GM23338 (cell line): ENCODE results near the gene DIPK2B. TPM values are rescaled to one million over a fixed set of nuclear protein-coding genes. Genes with fewer than 3 reads are reported as not detected.

ENCODE experiments used
- ATAC-seq: fragments of 200-7000 bp; cut with Tn5 transposase; 3 replicates; pipeline ENCODE4 v1.9.1; 2020
- DNase-seq: peaks from one replicate; pipeline ENCODE4 v3.0.0-alpha.2; 2015; ENCODE audit warnings: low spot score
- H2AFZ ChIP-seq: fragments of 200-600 bp; sonication (generic); 2 replicates; pipeline ENCODE4 v1.8.0; 2016; ENCODE audit warnings: antibody characterized with exemption, mild to moderate bottlenecking, moderate library complexity
- H3F3A ChIP-seq: fragments of 200-600 bp; sonication (generic); replicated peaks from 2 replicates; pipeline ENCODE4 v1.8.0; 2017; ENCODE audit warnings: antibody characterized with exemption, mixed run types, low read depth
- H3K27ac ChIP-seq: fragments of 200-600 bp; sonication (generic); 2 replicates; pipeline ENCODE4 v1.6.1; 2016; ENCODE audit warnings: low read depth
- H3K27me3 ChIP-seq: fragments of 200-600 bp; sonication (generic); 2 replicates; pipeline ENCODE4 v1.8.0; 2016; ENCODE audit warnings: mild to moderate bottlenecking, mixed run types, moderate library complexity; ENCODE audit not compliant: insufficient read depth
- H3K36me3 ChIP-seq: fragments of 200-600 bp; sonication (generic); 2 replicates; pipeline ENCODE4 v1.8.0; 2016; ENCODE audit warnings: mild to moderate bottlenecking; ENCODE audit not compliant: insufficient read depth
- H3K4me1 ChIP-seq: fragments of 200-600 bp; sonication (generic); 2 replicates; pipeline ENCODE4 v1.8.0; 2016; ENCODE audit warnings: mild to moderate bottlenecking, moderate library complexity; ENCODE audit not compliant: insufficient read depth
- H3K4me2 ChIP-seq: fragments of 200-600 bp; sonication (generic); 2 replicates; pipeline ENCODE4 v1.7.1; 2017; ENCODE audit warnings: mixed run types
- H3K4me3 ChIP-seq: fragments of 200-600 bp; sonication (generic); 2 replicates; pipeline ENCODE4 v1.6.1; 2016; ENCODE audit warnings: mixed run types
- H3K79me2 ChIP-seq: fragments of 200-600 bp; sonication (generic); replicated peaks from 2 replicates; pipeline ENCODE4 v1.8.0; 2017; ENCODE audit warnings: mild to moderate bottlenecking; ENCODE audit not compliant: insufficient read depth
- H3K9me2 ChIP-seq: fragments of 200-600 bp; sonication (generic); 2 replicates; pipeline ENCODE4 v1.8.0; 2017; ENCODE audit not compliant: insufficient read depth
- H4K20me1 ChIP-seq: fragments of 200-600 bp; sonication (generic); replicated peaks from 2 replicates; pipeline ENCODE4 v1.8.0; 2017; ENCODE audit warnings: mild to moderate bottlenecking; ENCODE audit not compliant: insufficient read depth
- H3K27ac Mint-ChIP-seq: 2 replicates; pipeline ENCODE4 v1.8.0; 2020; ENCODE audit warnings: inconsistent platforms, mild to moderate bottlenecking, moderate library complexity, mixed read lengths
- H3K27me3 Mint-ChIP-seq: 3 replicates; pipeline ENCODE4 v1.8.0; 2022; ENCODE audit warnings: low read depth, mild to moderate bottlenecking, moderate library complexity, mixed read lengths, inconsistent platforms; ENCODE audit not compliant: insufficient read depth, poor library complexity
- H3K36me3 Mint-ChIP-seq: 3 replicates; pipeline ENCODE4 v1.8.0; 2021; ENCODE audit warnings: low read depth, mild to moderate bottlenecking, inconsistent platforms, moderate library complexity, mixed read lengths
- H3K4me1 Mint-ChIP-seq: 3 replicates; pipeline ENCODE4 v1.8.0; 2020; ENCODE audit warnings: mild to moderate bottlenecking, inconsistent platforms, mixed read lengths
- H3K4me3 Mint-ChIP-seq: 3 replicates; pipeline ENCODE4 v1.8.0; 2021; ENCODE audit warnings: moderate library complexity, mild to moderate bottlenecking, inconsistent platforms, mixed read lengths
- H3K9me3 Mint-ChIP-seq: 3 replicates; pipeline ENCODE4 v1.8.0; 2020; ENCODE audit warnings: moderate library complexity, mild to moderate bottlenecking, inconsistent platforms, mixed read lengths
- ETS1 ChIP-seq: IDR thresholded peaks from 2 replicates; pipeline ENCODE4 v1.6.1; 2016; ENCODE audit warnings: antibody characterized with exemption
- EZH2 ChIP-seq: fragments of 200-600 bp; sonication (generic); IDR thresholded peaks from one replicate; pipeline ENCODE4 v1.8.0; 2017; ENCODE audit warnings: antibody characterized with exemption, mild to moderate bottlenecking, low read depth; ENCODE audit not compliant: unreplicated experiment
- EZH2phosphoT487 ChIP-seq: fragments of 200-600 bp; sonication (generic); IDR thresholded peaks from one replicate; pipeline ENCODE4 v1.8.1; 2018; ENCODE audit warnings: antibody characterized with exemption; ENCODE audit not compliant: unreplicated experiment
- JUNB ChIP-seq: IDR thresholded peaks from one replicate; pipeline ENCODE4 v1.6.1; 2016; ENCODE audit warnings: antibody characterized with exemption; ENCODE audit not compliant: unreplicated experiment
- NANOG ChIP-seq: IDR thresholded peaks from 2 replicates; pipeline ENCODE4 v1.6.1; 2016; ENCODE audit warnings: antibody characterized with exemption, borderline replicate concordance
- STAT1 ChIP-seq: IDR thresholded peaks from one replicate; pipeline ENCODE4 v1.6.1; 2016; ENCODE audit warnings: antibody characterized with exemption; ENCODE audit not compliant: unreplicated experiment
- ZNF114 ChIP-seq: fragments of 250-450 bp; sonication (Bioruptor Pico); IDR thresholded peaks from 2 replicates; pipeline ENCODE4 v1.5.0; 2020; ENCODE audit warnings: mild to moderate bottlenecking, moderate library complexity
- polyA plus RNA-seq: library from polyadenylated mRNA; unstranded; fragments of >200 nt; fragmentation: Nextera tagmentation; extraction: Ambion mirVana; gene quantifications from 2 replicates; pipeline ENCODE4 v1.2.1, GENCODE V29; 2016
- total RNA-seq: library from RNA; depleted of rRNA; stranded (reverse); fragments of >200 nt; shearing (Covaris generic); gene quantifications from 2 replicates; pipeline ENCODE4 v1.2.3, GENCODE V29; 2014
- TF ChIP-seq, protein P1 (sequence below): IDR thresholded peaks from one replicate; pipeline ENCODE4 v1.6.1; 2018; ENCODE audit warnings: antibody characterized with exemption; ENCODE audit not compliant: unreplicated experiment
- TF ChIP-seq, protein P2 (sequence below), 2 experiments: fragments of 200-600 bp in 1 of 2; sonication (generic) in 1 of 2; conservative IDR thresholded peaks; 2 replicates each; pipeline versions ENCODE4 v1.5.1 to v1.6.1; 2016 to 2017; ENCODE audit warnings: antibody characterized with exemption in 2 of 2, low read depth in 2 of 2, mild to moderate bottlenecking in 2 of 2, moderate library complexity in 1 of 2

The DIPK2B gene
- total and polyA plus RNA-seq, 2 experiments from 2014 or later = not detected

- H3K4me2 ChIP-seq = no peak overlapping the region
- H3K27me3 ChIP-seq = no peaks in the 10 kb centered on the region
- no peak overlapping the region for H3K4me3 ChIP-seq
- no peaks in the 10 kb centered on the region for H3K4me1 ChIP-seq
- DNase-seq (peak; percentile 1), ATAC-seq (no peak)
- no peak overlapping the region for H3K27ac Mint-ChIP-seq
- TF ChIP-seq, protein P1, sequence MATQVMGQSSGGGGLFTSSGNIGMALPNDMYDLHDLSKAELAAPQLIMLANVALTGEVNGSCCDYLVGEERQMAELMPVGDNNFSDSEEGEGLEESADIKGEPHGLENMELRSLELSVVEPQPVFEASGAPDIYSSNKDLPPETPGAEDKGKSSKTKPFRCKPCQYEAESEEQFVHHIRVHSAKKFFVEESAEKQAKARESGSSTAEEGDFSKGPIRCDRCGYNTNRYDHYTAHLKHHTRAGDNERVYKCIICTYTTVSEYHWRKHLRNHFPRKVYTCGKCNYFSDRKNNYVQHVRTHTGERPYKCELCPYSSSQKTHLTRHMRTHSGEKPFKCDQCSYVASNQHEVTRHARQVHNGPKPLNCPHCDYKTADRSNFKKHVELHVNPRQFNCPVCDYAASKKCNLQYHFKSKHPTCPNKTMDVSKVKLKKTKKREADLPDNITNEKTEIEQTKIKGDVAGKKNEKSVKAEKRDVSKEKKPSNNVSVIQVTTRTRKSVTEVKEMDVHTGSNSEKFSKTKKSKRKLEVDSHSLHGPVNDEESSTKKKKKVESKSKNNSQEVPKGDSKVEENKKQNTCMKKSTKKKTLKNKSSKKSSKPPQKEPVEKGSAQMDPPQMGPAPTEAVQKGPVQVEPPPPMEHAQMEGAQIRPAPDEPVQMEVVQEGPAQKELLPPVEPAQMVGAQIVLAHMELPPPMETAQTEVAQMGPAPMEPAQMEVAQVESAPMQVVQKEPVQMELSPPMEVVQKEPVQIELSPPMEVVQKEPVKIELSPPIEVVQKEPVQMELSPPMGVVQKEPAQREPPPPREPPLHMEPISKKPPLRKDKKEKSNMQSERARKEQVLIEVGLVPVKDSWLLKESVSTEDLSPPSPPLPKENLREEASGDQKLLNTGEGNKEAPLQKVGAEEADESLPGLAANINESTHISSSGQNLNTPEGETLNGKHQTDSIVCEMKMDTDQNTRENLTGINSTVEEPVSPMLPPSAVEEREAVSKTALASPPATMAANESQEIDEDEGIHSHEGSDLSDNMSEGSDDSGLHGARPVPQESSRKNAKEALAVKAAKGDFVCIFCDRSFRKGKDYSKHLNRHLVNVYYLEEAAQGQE = no peak
- TF ChIP-seq, protein P2, sequence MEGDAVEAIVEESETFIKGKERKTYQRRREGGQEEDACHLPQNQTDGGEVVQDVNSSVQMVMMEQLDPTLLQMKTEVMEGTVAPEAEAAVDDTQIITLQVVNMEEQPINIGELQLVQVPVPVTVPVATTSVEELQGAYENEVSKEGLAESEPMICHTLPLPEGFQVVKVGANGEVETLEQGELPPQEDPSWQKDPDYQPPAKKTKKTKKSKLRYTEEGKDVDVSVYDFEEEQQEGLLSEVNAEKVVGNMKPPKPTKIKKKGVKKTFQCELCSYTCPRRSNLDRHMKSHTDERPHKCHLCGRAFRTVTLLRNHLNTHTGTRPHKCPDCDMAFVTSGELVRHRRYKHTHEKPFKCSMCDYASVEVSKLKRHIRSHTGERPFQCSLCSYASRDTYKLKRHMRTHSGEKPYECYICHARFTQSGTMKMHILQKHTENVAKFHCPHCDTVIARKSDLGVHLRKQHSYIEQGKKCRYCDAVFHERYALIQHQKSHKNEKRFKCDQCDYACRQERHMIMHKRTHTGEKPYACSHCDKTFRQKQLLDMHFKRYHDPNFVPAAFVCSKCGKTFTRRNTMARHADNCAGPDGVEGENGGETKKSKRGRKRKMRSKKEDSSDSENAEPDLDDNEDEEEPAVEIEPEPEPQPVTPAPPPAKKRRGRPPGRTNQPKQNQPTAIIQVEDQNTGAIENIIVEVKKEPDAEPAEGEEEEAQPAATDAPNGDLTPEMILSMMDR (conservative IDR thresholded peaks at IDR 0.05; ENCODE audit: low read depth in 2 of 2) = peak; percentile 39 to 43; a peak in 3 of 4 replicates
- H3K4me1 Mint-ChIP-seq = no peaks in the 10 kb centered on the region
- H3F3A ChIP-seq = no peaks in the 10 kb centered on the region
- H3K36me3 ChIP-seq = no peaks in the 10 kb centered on the region
- H4K20me1 ChIP-seq = no peaks in the 10 kb centered on the region
- no peak overlapping the region for H3K27ac ChIP-seq
- peaks cover 10% of the 10 kb centered on the region for H3K9me3 Mint-ChIP-seq
- no peak overlapping the region for H3K4me3 Mint-ChIP-seq
- H2AFZ ChIP-seq = no peak overlapping the region
- no peaks in the 10 kb centered on the region for H3K79me2 ChIP-seq
- no peaks in the 10 kb centered on the region for H3K9me2 ChIP-seq
- peaks cover 3% of the 10 kb centered on the region; the same call in 2 of the 3 replicates for H3K36me3 Mint-ChIP-seq
- H3K27me3 Mint-ChIP-seq = no peaks in the 10 kb centered on the region
These were observed 7.6 kb upstream of the DIPK2B start for GRCh38 chrX:45208121-45208856.

- H3K27ac ChIP-seq = no peak overlapping the region
- no peak for ATAC-seq
- H3K36me3 Mint-ChIP-seq = peaks cover 3% of the 10 kb centered on the region; the same call in 2 of the 3 replicates
- peaks cover 8% of the 10 kb centered on the region for H3K4me1 Mint-ChIP-seq
- H3K27ac Mint-ChIP-seq = no peak overlapping the region
- H3K9me2 ChIP-seq = no peaks in the 10 kb centered on the region
- no peak overlapping the region for H3K4me2 ChIP-seq
- no peaks in the 10 kb centered on the region for H3K79me2 ChIP-seq
- DNase-seq = no peak
- no peaks in the 10 kb centered on the region for H4K20me1 ChIP-seq
- H3K4me1 ChIP-seq = no peaks in the 10 kb centered on the region
- H3K4me3 ChIP-seq = no peak overlapping the region
- no peaks in the 10 kb centered on the region for H3K27me3 ChIP-seq
- no peaks in the 10 kb centered on the region for H3K36me3 ChIP-seq
- H3F3A ChIP-seq = no peaks in the 10 kb centered on the region
- peaks cover 10% of the 10 kb centered on the region for H3K9me3 Mint-ChIP-seq
- no peak overlapping the region for H3K4me3 Mint-ChIP-seq
- H3K27me3 Mint-ChIP-seq = no peaks in the 10 kb centered on the region
- no peak overlapping the region for H2AFZ ChIP-seq
- TF ChIP-seq STAT1 = no peak
- no peak for TF ChIP-seq JUNB
- no peak for TF ChIP-seq ZNF114 (CRISPR knock-in tag)
- TF ChIP-seq NANOG = no peak
- TF ChIP-seq, protein P2 (conservative IDR thresholded peaks at IDR 0.05; ENCODE audit: low read depth in 2 of 2) = no peak
- TF ChIP-seq EZH2phosphoT487 = no peak
- no peak for TF ChIP-seq EZH2
- no peak for TF ChIP-seq ETS1
These were observed 1.5 kb upstream of the DIPK2B start for GRCh38 chrX:45202171-45202570.
